K562 (cell line): ENCODE results near the gene SCP2. TPM values are rescaled to one million over a fixed set of nuclear protein-coding genes. Genes with fewer than 3 reads are reported as not detected.

ENCODE experiments used
- ATAC-seq: fragments of 200-7000 bp; cut with Tn5 transposase; 3 replicates; pipeline ENCODE4 v1.9.1; 2020; ENCODE audit warnings: moderate library complexity
- BruUV-seq: library from RNA; stranded (reverse); fragments of 400-500 nt; replicated peaks from 2 replicates; lab custom pipeline; 2021; lab: Mats Ljungman, UMichigan
- CTCF ChIA-PET: fragments of 300-600 bp; formaldehyde crosslinking; extraction: SDS; loops from one replicate; lab custom pipeline; 2021; ENCODE audit warnings: low intra/inter-chr PET ratio; lab: Yijun Ruan, JAX
- POLR2A ChIA-PET: fragments of 300-600, 350-650 bp; sonication (Branson Sonifier 250); formaldehyde crosslinking; extraction: SDS; loops from one replicate; lab custom pipeline; 2021; ENCODE audit warnings: antibody characterized with exemption, inconsistent platforms; lab: Yijun Ruan, JAX
- DNase-seq, 4 experiments: peaks; one replicate each; pipeline versions ENCODE4 v3.0.0 to v3.0.0-alpha.2; 2011 to 2018; ENCODE audit warnings: low spot score in 3 of 4, mixed read lengths in 3 of 4; ENCODE audit errors: extremely low read depth in 1 of 4
- FAIRE-seq: peaks from 2 replicates; lab custom pipeline; 2011; peaks lifted over from hg19 to GRCh38; lab: Jason Lieb, UNC
- H2AFZ ChIP-seq: 2 replicates; pipeline ENCODE4 v1.6.0; 2011; ENCODE audit warnings: low read depth, low read length, control low read depth, inconsistent platforms
- H3K27ac ChIP-seq: fragments of 200-600 bp; 3 replicates; pipeline ENCODE4 v1.8.0; 2011; ENCODE audit warnings: low read depth, mild to moderate bottlenecking, control low read depth, inconsistent platforms, low read length, moderate library complexity, mixed read lengths; ENCODE audit errors: extremely low read depth
- H3K27me3 ChIP-seq, 2 experiments: fragments of 300-600 bp in 1 of 2; 2 replicates in 1 of 2; 3 replicates in 1 of 2; pipeline versions ENCODE4 v1.6.0 to v1.8.0; 2011; ENCODE audit warnings: inconsistent platforms in 2 of 2, low read length in 2 of 2, mild to moderate bottlenecking in 1 of 2, mixed read lengths in 1 of 2, moderate library complexity in 1 of 2; ENCODE audit not compliant: control insufficient read depth in 2 of 2, insufficient read depth in 2 of 2
- H3K36me3 ChIP-seq: fragments of 300-600 bp; 3 replicates; pipeline ENCODE4 v1.8.0; 2011; ENCODE audit warnings: mild to moderate bottlenecking, low read length, inconsistent platforms; ENCODE audit not compliant: control insufficient read depth, insufficient read depth
- H3K4me1 ChIP-seq, 2 experiments: fragments of 200-600 bp in 1 of 2; replicated peaks in 1 of 2; 2 replicates in 1 of 2; 3 replicates in 1 of 2; pipeline versions ENCODE4 v1.5.1 to v1.8.0; 2011; ENCODE audit warnings: inconsistent platforms in 2 of 2, low read length in 2 of 2, mild to moderate bottlenecking in 1 of 2, mixed read lengths in 1 of 2, moderate library complexity in 1 of 2; ENCODE audit not compliant: control insufficient read depth in 2 of 2, insufficient read depth in 2 of 2
- H3K4me2 ChIP-seq: 2 replicates; pipeline ENCODE4 v1.6.1; 2011; ENCODE audit warnings: low read length, control low read depth, inconsistent platforms, mixed read lengths; ENCODE audit not compliant: insufficient read depth
- H3K4me3 ChIP-seq: fragments of 200-600 bp; sonication (generic), shearing (Covaris generic); 2 replicates; pipeline ENCODE4 v1.5.1; 2016; ENCODE audit warnings: control low read depth, inconsistent platforms
- H3K79me2 ChIP-seq: fragments of 200-600 bp; 3 replicates; pipeline ENCODE4 v1.8.0; 2011; ENCODE audit warnings: low read length, inconsistent platforms; ENCODE audit not compliant: control insufficient read depth, insufficient read depth
- H3K9ac ChIP-seq, 2 experiments: 2 replicates each; pipeline versions ENCODE4 v1.6.0 to v1.6.1; 2011; ENCODE audit warnings: low read depth in 2 of 2, low read length in 2 of 2, control low read depth in 1 of 2, inconsistent platforms in 1 of 2, mild to moderate bottlenecking in 1 of 2, mixed read lengths in 1 of 2; ENCODE audit not compliant: insufficient read depth in 1 of 2
- H3K9me1 ChIP-seq: one replicate; pipeline ENCODE4 v1.6.0; 2011; ENCODE audit warnings: inconsistent platforms, mild to moderate bottlenecking, low read length, moderate library complexity; ENCODE audit not compliant: control insufficient read depth, insufficient read depth
- H3K9me3 ChIP-seq: replicated peaks from 2 replicates; pipeline ENCODE4 v1.5.1; 2011; ENCODE audit warnings: low read depth, low read length, inconsistent platforms; ENCODE audit not compliant: control insufficient read depth, insufficient read depth
- H4K20me1 ChIP-seq: replicated peaks from 2 replicates; pipeline ENCODE4 v1.6.1; 2011; ENCODE audit warnings: low read length, inconsistent platforms, mixed read lengths; ENCODE audit not compliant: control insufficient read depth, insufficient read depth
- CTCFL ChIP-seq: IDR thresholded peaks from 2 replicates; pipeline ENCODE4 v1.6.1; 2011; ENCODE audit warnings: borderline replicate concordance, low read depth, mild to moderate bottlenecking, moderate library complexity, low read length; ENCODE audit not compliant: insufficient read depth, poor library complexity, severe bottlenecking
- DACH1 ChIP-seq: fragments of 450-650 bp; IDR thresholded peaks from 2 replicates; pipeline ENCODE4 v1.6.1; 2018; ENCODE audit not compliant: partially characterized antibody
- ELF2 ChIP-seq: fragments of 250-450 bp; sonication (Bioruptor Pico); IDR thresholded peaks from 2 replicates; pipeline ENCODE4 v1.5.0; 2021; ENCODE audit warnings: mild to moderate bottlenecking
- ELK1 ChIP-seq: sonication (generic); formaldehyde crosslinking; IDR thresholded peaks from 2 replicates; pipeline ENCODE4 v1.8.1; 2022; ENCODE audit warnings: missing genetic modification reagents
- FOXA3 ChIP-seq, 2 experiments: fragments of 450-650 bp in 1 of 2; sonication (generic) in 1 of 2; formaldehyde crosslinking; IDR thresholded peaks in 1 of 2; conservative IDR thresholded peaks in 1 of 2; 2 replicates each; pipeline versions ENCODE4 v1.4.0 to v1.8.0; 2020 to 2022; ENCODE audit warnings: mild to moderate bottlenecking in 2 of 2, missing genetic modification reagents in 1 of 2
- FOXJ3 ChIP-seq: sonication (generic); formaldehyde crosslinking; IDR thresholded peaks from 2 replicates; pipeline ENCODE4 v1.4.0; 2020; ENCODE audit warnings: mild to moderate bottlenecking, missing genetic modification reagents
- GATA2 ChIP-seq: sonication (generic); formaldehyde crosslinking; IDR thresholded peaks from 2 replicates; pipeline ENCODE4 v1.4.0; 2020; ENCODE audit warnings: mild to moderate bottlenecking, missing genetic modification reagents
- HNRNPL ChIP-seq: fragments of 200-400 bp; formaldehyde crosslinking; IDR thresholded peaks from 2 replicates; pipeline ENCODE4 v1.6.1; 2017; ENCODE audit warnings: low read depth, mild to moderate bottlenecking, low read length
- MAX ChIP-seq: sonication (generic); formaldehyde crosslinking; IDR thresholded peaks from 2 replicates; pipeline ENCODE4 v1.9.0; 2022; ENCODE audit warnings: mild to moderate bottlenecking, missing genetic modification reagents
- TBL1XR1 ChIP-seq, 2 experiments: IDR thresholded peaks; 2 replicates each; pipeline ENCODE4 v1.6.1; 2012; ENCODE audit warnings: improper control_type of control experiment in 2 of 2, low read length in 2 of 2, mild to moderate bottlenecking in 1 of 2
- ZMIZ1 ChIP-seq, 2 experiments: fragments of 150-350 bp in 1 of 2; IDR thresholded peaks; 2 replicates each; pipeline ENCODE4 v1.6.1; 2012 to 2016; ENCODE audit warnings: low read depth in 2 of 2, low read length in 2 of 2, mild to moderate bottlenecking in 1 of 2, moderate library complexity in 1 of 2
- WGBS: fragments of 100-300 bp; shearing (Covaris generic); methylation state at CpG from one replicate; pipeline ENCODE4 v1.1.6; 2016; ENCODE audit warnings: low coverage, mixed read lengths; ENCODE audit not compliant: insufficient coverage; ENCODE audit errors: missing lambda C conversion rate; 5-methylcytosine and 5-hydroxymethylcytosine counted together
- in situ Hi-C: fragments of 300-500 bp; cut with MboI; formaldehyde crosslinking; loops from 4 replicates; pipeline ENCODE4 v1.15.0; 2018; ENCODE audit warnings: inconsistent platforms, mixed read lengths
- intact Hi-C: fragments of 100-400 bp; cut with micrococcal nuclease; formaldehyde crosslinking; loops from 2 replicates; pipeline ENCODE4 v1.14.2; 2022
- polyA plus RNA-seq, 8 experiments: library from polyadenylated mRNA; depleted of rRNA in 4 of 8; stranded (reverse) in 5 of 8; unstranded in 3 of 8; fragments of >200 nt; fragmentation: Nextera tagmentation in 2 of 8; fragmentation: Illumina TruSeq in 1 of 8; extraction: Ambion mirVana in 2 of 8; extraction: Trizol in 1 of 8; gene quantifications; 2 replicates each; pipeline versions ENCODE4 v1.2.1 to v1.2.3, GENCODE V29; 2011 to 2014; ENCODE audit warnings: inconsistent platforms in 1 of 8, missing spikeins in 1 of 8
- total RNA-seq, 7 experiments: library from RNA; depleted of rRNA in 6 of 7; stranded (reverse); fragments of >200 nt in 6 of 7; fragmentation: Illumina TruSeq in 2 of 7; extraction: Trizol in 2 of 7; gene quantifications; 2 replicates each; pipeline versions ENCODE4 v1.2.1 to v1.2.3, GENCODE V29; 2011 to 2021; ENCODE audit warnings: low replicate concordance in 1 of 7

Gene SCP2
- total and polyA plus RNA-seq, 9 of the 15 experiments (the other 6 are each of a cell fraction or from before 2014, with no cell fraction given) = 63.8 to 258 (median 106) TPM

DNA sequence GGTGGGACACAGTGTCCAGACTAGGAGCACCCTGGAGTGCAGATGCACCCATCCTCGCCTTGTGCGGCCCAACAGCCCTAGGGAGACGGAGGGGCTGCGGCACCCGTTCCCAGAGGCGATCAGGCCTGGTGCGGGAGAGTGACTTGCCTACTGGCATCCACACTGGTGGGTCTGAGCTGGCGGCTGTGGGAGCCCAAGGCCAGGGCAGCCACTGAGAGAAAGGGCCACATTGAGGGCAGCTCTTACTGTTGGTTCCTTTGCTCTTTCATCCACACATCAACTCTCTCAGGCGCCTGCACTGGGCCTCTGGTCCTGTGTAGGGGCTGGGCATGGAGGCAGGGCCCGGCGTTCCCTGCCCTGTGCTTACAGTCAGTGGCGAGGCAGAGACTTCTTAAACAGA is 143.5 kb downstream of the SCP2 start:
- WGBS = 41% methylated on average over 12 of the region's 12 CpGs
- CTCF ChIA-PET = no interaction called here
- no peak for TF ChIP-seq FOXJ3 (CRISPR knock-in tag)
- TF ChIP-seq DACH1 = no peak
- TF ChIP-seq CTCFL = no peak
- no peak for TF ChIP-seq GATA2 (CRISPR knock-in tag)
- TF ChIP-seq HNRNPL = no peak
- TF ChIP-seq ELF2 = no peak
- no peak for TF ChIP-seq TBL1XR1 (IDR thresholded peaks at IDR 0.05; ENCODE audit: low read length in 2 of 2)
- no peak for TF ChIP-seq FOXA3 (CRISPR knock-in tag; conservative IDR thresholded peaks at IDR 0.05 in 1 of 2, IDR thresholded peaks at IDR 0.05 in 1 of 2)
- no peak for TF ChIP-seq MAX (CRISPR knock-in tag)
- TF ChIP-seq ELK1 (CRISPR knock-in tag) = no peak
- TF ChIP-seq ZMIZ1 (IDR thresholded peaks at IDR 0.05; ENCODE audit: low read depth in 2 of 2, low read length in 2 of 2) = no peak

More for the DNA sequence above, 143.5 kb downstream of the SCP2 start:
- H3K27me3 ChIP-seq = peaks cover 14 to 32% of the 10 kb centered on the region in 2 experiments; a peak in 4 of 5 replicates
- H3K9me1 ChIP-seq = no peaks in the 10 kb centered on the region
- H3K4me1 ChIP-seq = peaks cover 0 to 21% of the 10 kb centered on the region in 2 experiments; a peak in 2 of 5 replicates
- H3K4me3 ChIP-seq = no peak overlapping the region
- H3K36me3 ChIP-seq = no peaks in the 10 kb centered on the region
- intact Hi-C loops (no loop called here), in situ Hi-C loops (no loop called here)
- no peaks in the 10 kb centered on the region for H3K9me3 ChIP-seq
- no peak overlapping the region for H3K4me2 ChIP-seq
- POLR2A ChIA-PET = interaction anchor here (0.6 to 1.3 kb wide), 5 partner anchors 10 to 261 kb away, joined by 3 to 5 read pairs (median 3); no protein-coding TSS in a partner anchor
- no TSS peak for BruUV-seq
- peak overlapping the region in 1 of 2 experiments; percentile 17; a peak in 1 of 4 replicates for H3K9ac ChIP-seq
- ATAC-seq = no peak
- H2AFZ ChIP-seq = no peak overlapping the region
- H3K79me2 ChIP-seq = no peaks in the 10 kb centered on the region
- DNase-seq = no peak
- no peak for FAIRE-seq
- H3K27ac ChIP-seq = no peak overlapping the region
- no peaks in the 10 kb centered on the region for H4K20me1 ChIP-seq
